ENCODE results near the gene LRRFIP1. TPM values are rescaled to one million over a fixed set of nuclear protein-coding genes. Genes with fewer than 3 reads are reported as not detected.
A peak's percentile ranks its signal among the peaks of the same experiment; 100 is the strongest.

Gene LRRFIP1
- total RNA-seq, 2 experiments from 2014 or later: 158 to 164 TPM

DNA sequence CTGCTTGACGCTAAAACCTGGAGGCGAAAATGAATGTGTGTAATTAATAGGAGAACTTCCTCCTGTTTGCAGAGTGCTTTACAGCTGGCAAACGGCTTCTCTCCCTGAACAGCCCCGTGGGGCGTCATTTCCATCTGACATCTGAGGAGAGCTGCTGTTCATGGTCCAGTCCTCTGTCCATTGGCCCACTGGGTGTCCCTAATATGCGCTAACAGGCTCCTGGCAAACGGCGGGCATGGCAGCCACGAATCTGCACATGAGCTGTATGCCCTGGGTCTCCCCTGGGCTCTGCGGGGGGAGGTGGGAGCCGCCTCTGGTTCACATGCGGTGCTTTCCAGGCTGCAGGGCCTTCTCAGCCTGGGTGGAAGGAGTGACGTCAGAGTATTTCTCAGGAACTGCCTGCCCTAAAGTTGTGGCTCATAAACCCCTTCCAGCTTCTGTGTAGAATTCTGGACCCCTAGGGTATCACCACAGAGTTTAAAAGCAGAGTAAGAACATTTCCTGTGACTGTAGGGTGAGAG is 73.2 kb downstream of the LRRFIP1 start:
- peaks cover 83% of the 10 kb centered on the region for H3K4me1 Mint-ChIP-seq
- H3K4me3 Mint-ChIP-seq: peak overlapping the region; percentile 82
- H3K27ac Mint-ChIP-seq: peak overlapping the region; percentile 92
- no peaks in the 10 kb centered on the region for H3K9me3 Mint-ChIP-seq
- peak; percentile 55 for DNase-seq
- H3K36me3 Mint-ChIP-seq: peaks cover 18% of the 10 kb centered on the region
- H3K27me3 Mint-ChIP-seq: no peaks in the 10 kb centered on the region
- ATAC-seq (ENCODE audit: low read depth): peak; percentile 39
- POLR2A ChIA-PET: interaction anchor here (0.9 to 3.6 kb wide), 3 partner anchors 7 to 61 kb away, joined by 3 to 46 read pairs (median 14); no protein-coding TSS in a partner anchor

GRCh38 chr2:237701033-237701858 is 73.9 kb downstream of the LRRFIP1 start:
- Mint-ChIP-seq H3K36me3 (peaks cover 16% of the 10 kb centered on the region), H3K27me3 (no peaks in the 10 kb centered on the region), H3K4me1 (peaks cover 80% of the 10 kb centered on the region), H3K27ac (peak overlapping the region; percentile 92), H3K4me3 (peak overlapping the region; percentile 82), H3K9me3 (no peaks in the 10 kb centered on the region)
- ATAC-seq (ENCODE audit: low read depth) (peak; percentile 6), DNase-seq (no peak)
- POLR2A ChIA-PET: interaction anchor here (0.9 to 3.6 kb wide), 3 partner anchors 8 to 62 kb away, joined by 3 to 46 read pairs (median 14); no protein-coding TSS in a partner anchor

DNA sequence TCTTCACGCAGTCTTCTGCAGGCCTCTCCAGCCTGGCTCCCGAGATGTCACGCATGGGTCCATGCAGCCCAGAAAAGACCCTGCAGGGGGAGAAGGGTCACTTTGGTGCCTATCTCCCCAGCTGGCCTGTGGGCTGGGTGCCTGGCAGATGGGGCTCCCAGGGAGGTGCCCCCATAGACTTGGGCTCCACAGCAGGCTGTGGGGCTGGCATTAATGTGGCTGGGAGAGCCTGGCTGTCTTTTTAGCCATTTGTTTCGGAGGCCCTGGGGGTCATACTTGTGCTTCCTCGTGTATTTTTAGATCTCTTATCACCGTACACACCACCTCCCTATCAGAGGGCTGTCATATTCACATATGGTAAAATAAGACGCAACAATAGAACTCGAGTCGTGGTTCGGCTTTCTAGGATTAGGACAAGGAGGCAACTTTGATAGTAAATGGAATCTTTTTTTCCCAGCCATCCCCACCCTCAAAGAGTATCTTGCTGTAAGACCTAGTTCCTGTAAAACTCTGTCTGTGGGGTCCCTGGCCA is 74.5 kb downstream of the LRRFIP1 start:
- Mint-ChIP-seq H3K4me3 (peak overlapping the region; percentile 82), H3K27ac (peak overlapping the region; percentile 92)
- POLR2A ChIA-PET: interaction anchor here (2.9 to 3.6 kb wide), 2 partner anchors 9 to 28 kb away, joined by 14 to 46 read pairs; no protein-coding TSS in a partner anchor

GRCh38 chr2:237702441-237703391 is 75.3 kb downstream of the LRRFIP1 start:
- POLR2A ChIA-PET: interaction anchor here (2.9 to 3.6 kb wide), 2 partner anchors 10 to 29 kb away, joined by 14 to 46 read pairs; no protein-coding TSS in a partner anchor
- no peaks in the 10 kb centered on the region for H3K27me3 Mint-ChIP-seq
- peak overlapping the region; percentile 92 for H3K27ac Mint-ChIP-seq
- no peaks in the 10 kb centered on the region for H3K9me3 Mint-ChIP-seq
- no peak for DNase-seq
- peaks cover 15% of the 10 kb centered on the region for H3K36me3 Mint-ChIP-seq
- peak; percentile 43 for ATAC-seq (ENCODE audit: low read depth)
- peaks cover 77% of the 10 kb centered on the region for H3K4me1 Mint-ChIP-seq
- peak overlapping the region; percentile 82 for H3K4me3 Mint-ChIP-seq

More for the DNA sequence above, 74.5 kb downstream of the LRRFIP1 start:
- Mint-ChIP-seq H3K4me1 (peaks cover 79% of the 10 kb centered on the region), H3K36me3 (peaks cover 18% of the 10 kb centered on the region), H3K27me3 (no peaks in the 10 kb centered on the region), H3K9me3 (no peaks in the 10 kb centered on the region)
- no peak for DNase-seq
- no peak for ATAC-seq (ENCODE audit: low read depth)

- Mint-ChIP-seq H3K4me3 (peak overlapping the region; percentile 82), H3K36me3 (peaks cover 14% of the 10 kb centered on the region), H3K27ac (peak overlapping the region; percentile 92), H3K9me3 (no peaks in the 10 kb centered on the region), H3K27me3 (no peaks in the 10 kb centered on the region), H3K4me1 (peaks cover 64% of the 10 kb centered on the region)
- DNase-seq: no peak
- ATAC-seq (ENCODE audit: low read depth): no peak
- POLR2A ChIA-PET: interaction anchor here (1.0 kb wide), 1 partner anchor 12 kb away, joined by 4 read pairs; no protein-coding TSS in a partner anchor
Measured at GRCh38 chr2:237704501-237705434, 77.4 kb downstream of the LRRFIP1 start.

DNA sequence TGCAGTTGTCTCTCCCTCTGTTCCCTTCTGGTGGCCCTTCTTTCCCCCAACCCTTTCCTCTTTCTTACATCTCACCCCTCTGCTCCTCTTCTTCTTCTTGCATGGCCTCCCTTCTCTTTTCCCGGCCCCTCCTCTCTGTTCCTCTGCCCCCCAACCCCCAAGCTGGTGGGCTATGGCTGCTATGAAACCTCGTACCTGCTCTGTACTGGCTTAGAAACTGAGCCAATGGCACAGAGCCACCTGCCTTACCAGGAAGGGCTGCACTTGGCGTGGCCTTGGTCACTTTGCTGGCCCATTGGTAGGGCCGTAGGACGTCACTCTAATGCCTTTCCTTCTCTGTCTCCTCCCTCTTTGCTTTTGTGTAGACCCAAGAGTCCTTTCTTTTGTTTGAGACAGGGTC is 78.9 kb downstream of the LRRFIP1 start:
- POLR2A ChIA-PET: no interaction called here
- Mint-ChIP-seq H3K9me3 (no peaks in the 10 kb centered on the region), H3K36me3 (peaks cover 18% of the 10 kb centered on the region), H3K4me3 (no peak overlapping the region), H3K4me1 (peaks cover 51% of the 10 kb centered on the region), H3K27ac (peak overlapping the region; percentile 24), H3K27me3 (no peaks in the 10 kb centered on the region)
- DNase-seq: no peak
- ATAC-seq (ENCODE audit: low read depth): no peak

GRCh38 chr2:237708065-237708398 is 80.6 kb downstream of the LRRFIP1 start:
- Mint-ChIP-seq H3K4me1 (peaks cover 36% of the 10 kb centered on the region), H3K9me3 (no peaks in the 10 kb centered on the region), H3K27me3 (no peaks in the 10 kb centered on the region), H3K4me3 (no peak overlapping the region), H3K27ac (no peak overlapping the region), H3K36me3 (peaks cover 20% of the 10 kb centered on the region)
- DNase-seq: no peak
- POLR2A ChIA-PET: interaction anchor here (1.2 kb wide), 1 partner anchor 15 kb away, joined by 3 read pairs; no protein-coding TSS in a partner anchor
- no peak for ATAC-seq (ENCODE audit: low read depth)

DNA sequence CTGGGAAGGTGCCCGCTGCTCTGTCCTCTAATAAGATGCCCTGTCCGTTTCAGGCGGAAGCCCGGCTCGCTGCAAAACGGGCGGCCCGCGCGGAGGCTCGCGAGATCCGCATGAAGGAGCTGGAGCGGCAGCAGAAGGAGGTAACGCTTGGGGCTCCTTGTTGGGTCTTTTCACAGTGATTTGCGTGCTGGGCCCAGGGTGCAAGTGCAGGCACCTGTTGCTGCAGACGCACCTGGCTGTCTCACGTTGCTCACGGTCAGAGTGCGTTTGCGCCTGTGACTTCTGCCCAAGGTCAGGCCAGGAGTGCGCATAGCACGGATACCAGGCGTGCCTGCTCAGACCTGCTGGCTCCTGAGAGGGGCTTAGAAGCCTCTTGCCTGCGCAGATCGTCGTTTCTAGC is 81.1 kb downstream of the LRRFIP1 start:
- POLR2A ChIA-PET: interaction anchor here (1.2 kb wide), 1 partner anchor 15 kb away, joined by 3 read pairs; no protein-coding TSS in a partner anchor
- H3K4me1 Mint-ChIP-seq: peaks cover 33% of the 10 kb centered on the region
- ATAC-seq (ENCODE audit: low read depth) (no peak), DNase-seq (no peak)
- H3K27me3 Mint-ChIP-seq: no peaks in the 10 kb centered on the region
- no peak overlapping the region for H3K27ac Mint-ChIP-seq
- no peak overlapping the region for H3K4me3 Mint-ChIP-seq
- H3K9me3 Mint-ChIP-seq: no peaks in the 10 kb centered on the region
- peaks cover 19% of the 10 kb centered on the region for H3K36me3 Mint-ChIP-seq

GRCh38 chr2:237708961-237709360 is 81.6 kb downstream of the LRRFIP1 start:
- no peak for DNase-seq
- H3K27me3 Mint-ChIP-seq: no peaks in the 10 kb centered on the region
- H3K36me3 Mint-ChIP-seq: peaks cover 17% of the 10 kb centered on the region
- ATAC-seq (ENCODE audit: low read depth): no peak
- H3K27ac Mint-ChIP-seq: no peak overlapping the region
- no peaks in the 10 kb centered on the region for H3K9me3 Mint-ChIP-seq
- POLR2A ChIA-PET: interaction anchor here (0.7 to 1.1 kb wide), 3 partner anchors 11 to 74 kb away, joined by 3 to 7 read pairs (median 3); no protein-coding TSS in a partner anchor
- H3K4me3 Mint-ChIP-seq: no peak overlapping the region
- peaks cover 29% of the 10 kb centered on the region for H3K4me1 Mint-ChIP-seq

- no peak for DNase-seq
- POLR2A ChIA-PET: no interaction called here
- peaks cover 28% of the 10 kb centered on the region for H3K4me1 Mint-ChIP-seq
Measured at GRCh38 chr2:237711458-237712150, 84.2 kb downstream of the LRRFIP1 start.

GRCh38 chr2:237712477-237713377 is 85.3 kb downstream of the LRRFIP1 start:
- ATAC-seq (ENCODE audit: low read depth) (no peak), DNase-seq (no peak)
- H3K9me3 Mint-ChIP-seq: no peaks in the 10 kb centered on the region
- no peak overlapping the region for H3K27ac Mint-ChIP-seq
- peaks cover 22% of the 10 kb centered on the region for H3K4me1 Mint-ChIP-seq
- H3K4me3 Mint-ChIP-seq: peak overlapping the region; percentile 14
- H3K27me3 Mint-ChIP-seq: no peaks in the 10 kb centered on the region
- POLR2A ChIA-PET: interaction anchor here (1.0 kb wide), 1 partner anchor 20 kb away, joined by 4 read pairs; no protein-coding TSS in a partner anchor
- peaks cover 12% of the 10 kb centered on the region for H3K36me3 Mint-ChIP-seq

More at GRCh38 chr2:237711458-237712150, 84.2 kb downstream of the LRRFIP1 start:
- H3K36me3 Mint-ChIP-seq: peaks cover 12% of the 10 kb centered on the region
- H3K27me3 Mint-ChIP-seq: no peaks in the 10 kb centered on the region
- no peak for ATAC-seq (ENCODE audit: low read depth)
- no peak overlapping the region for H3K27ac Mint-ChIP-seq
- H3K9me3 Mint-ChIP-seq: no peaks in the 10 kb centered on the region
- H3K4me3 Mint-ChIP-seq: no peak overlapping the region
